Measurements from ENCODE around the gene PER2. TPM values are rescaled to one million over a fixed set of nuclear protein-coding genes. Genes with fewer than 3 reads are reported as not detected.

Gene PER2
- total RNA-seq, 6 experiments from 2014 or later = 4.3 to 5.7 (median 4.5) TPM

GRCh38 chr2:238255636-238256035 lies 32.8 kb downstream of the PER2 start:
- DNase-seq = no peak
- Mint-ChIP-seq H3K27me3 (ENCODE audit: insufficient read depth) (no peaks in the 10 kb centered on the region), H3K4me3 (no peak overlapping the region), H3K27ac (no peak overlapping the region), H3K9me3 (no peaks in the 10 kb centered on the region), H3K4me1 (ENCODE audit: low read depth) (no peaks in the 10 kb centered on the region), H3K36me3 (ENCODE audit: low read depth) (peaks cover 4% of the 10 kb centered on the region; the same call in 1 of the 2 replicates)
- TF ChIP-seq CTCF (IDR thresholded peaks at IDR 0.05) = no peak

GRCh38 chr2:238255151-238255551 lies 33.3 kb downstream of the PER2 start:
- H3K4me3 Mint-ChIP-seq = no peak overlapping the region
- no peak overlapping the region for H3K27ac Mint-ChIP-seq
- H3K36me3 Mint-ChIP-seq (ENCODE audit: low read depth) = peaks cover 4% of the 10 kb centered on the region; the same call in 1 of the 2 replicates
- TF ChIP-seq CTCF (IDR thresholded peaks at IDR 0.05) = no peak
- H3K4me1 Mint-ChIP-seq (ENCODE audit: low read depth) = no peaks in the 10 kb centered on the region
- DNase-seq = no peak
- no peaks in the 10 kb centered on the region for H3K9me3 Mint-ChIP-seq
- H3K27me3 Mint-ChIP-seq (ENCODE audit: insufficient read depth) = no peaks in the 10 kb centered on the region

GRCh38 chr2:238254095-238254723 lies 34.2 kb downstream of the PER2 start:
- no peaks in the 10 kb centered on the region for H3K4me1 Mint-ChIP-seq (ENCODE audit: low read depth)
- no peaks in the 10 kb centered on the region for H3K9me3 Mint-ChIP-seq
- no peak for TF ChIP-seq CTCF (IDR thresholded peaks at IDR 0.05)
- H3K36me3 Mint-ChIP-seq (ENCODE audit: low read depth) = peaks cover 12% of the 10 kb centered on the region
- DNase-seq = no peak
- no peak overlapping the region for H3K27ac Mint-ChIP-seq
- no peak overlapping the region for H3K4me3 Mint-ChIP-seq
- no peaks in the 10 kb centered on the region for H3K27me3 Mint-ChIP-seq (ENCODE audit: insufficient read depth)

GRCh38 chr2:238252766-238253630 lies 35.4 kb downstream of the PER2 start:
- no peaks in the 10 kb centered on the region for H3K9me3 Mint-ChIP-seq
- no peak overlapping the region for H3K4me3 Mint-ChIP-seq
- no peaks in the 10 kb centered on the region for H3K4me1 Mint-ChIP-seq (ENCODE audit: low read depth)
- no peaks in the 10 kb centered on the region for H3K27me3 Mint-ChIP-seq (ENCODE audit: insufficient read depth)
- no peak for TF ChIP-seq CTCF (IDR thresholded peaks at IDR 0.05)
- no peak overlapping the region for H3K27ac Mint-ChIP-seq
- H3K36me3 Mint-ChIP-seq (ENCODE audit: low read depth) = peaks cover 12% of the 10 kb centered on the region
- no peak for DNase-seq

DNA sequence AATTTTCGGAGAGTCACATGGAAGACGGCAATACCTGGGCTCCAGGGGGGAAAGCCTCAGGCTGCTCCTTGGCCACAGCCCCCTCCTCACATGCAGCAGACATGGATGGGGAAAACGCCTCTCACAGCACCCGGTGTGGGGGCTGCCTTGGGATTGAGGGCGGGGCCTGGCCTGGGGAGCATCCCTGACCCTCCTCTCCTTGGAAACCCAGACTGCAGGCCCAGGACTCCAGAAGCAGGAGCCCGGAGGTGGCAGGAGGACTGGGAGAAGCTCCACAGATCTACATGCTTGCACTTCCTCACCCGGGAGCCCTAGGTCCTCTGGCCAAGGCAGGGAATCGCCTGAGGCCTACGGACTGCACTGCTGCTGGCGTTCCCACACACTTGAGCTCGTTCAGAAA lies 36.4 kb downstream of the PER2 start:
- Mint-ChIP-seq H3K9me3 (no peaks in the 10 kb centered on the region), H3K4me1 (ENCODE audit: low read depth) (no peaks in the 10 kb centered on the region), H3K4me3 (no peak overlapping the region), H3K36me3 (ENCODE audit: low read depth) (peaks cover 12% of the 10 kb centered on the region), H3K27me3 (ENCODE audit: insufficient read depth) (no peaks in the 10 kb centered on the region), H3K27ac (no peak overlapping the region)
- DNase-seq = no peak
- no peak for TF ChIP-seq CTCF (IDR thresholded peaks at IDR 0.05)
